ENCODE measurements around the gene GNG13.

DNA sequence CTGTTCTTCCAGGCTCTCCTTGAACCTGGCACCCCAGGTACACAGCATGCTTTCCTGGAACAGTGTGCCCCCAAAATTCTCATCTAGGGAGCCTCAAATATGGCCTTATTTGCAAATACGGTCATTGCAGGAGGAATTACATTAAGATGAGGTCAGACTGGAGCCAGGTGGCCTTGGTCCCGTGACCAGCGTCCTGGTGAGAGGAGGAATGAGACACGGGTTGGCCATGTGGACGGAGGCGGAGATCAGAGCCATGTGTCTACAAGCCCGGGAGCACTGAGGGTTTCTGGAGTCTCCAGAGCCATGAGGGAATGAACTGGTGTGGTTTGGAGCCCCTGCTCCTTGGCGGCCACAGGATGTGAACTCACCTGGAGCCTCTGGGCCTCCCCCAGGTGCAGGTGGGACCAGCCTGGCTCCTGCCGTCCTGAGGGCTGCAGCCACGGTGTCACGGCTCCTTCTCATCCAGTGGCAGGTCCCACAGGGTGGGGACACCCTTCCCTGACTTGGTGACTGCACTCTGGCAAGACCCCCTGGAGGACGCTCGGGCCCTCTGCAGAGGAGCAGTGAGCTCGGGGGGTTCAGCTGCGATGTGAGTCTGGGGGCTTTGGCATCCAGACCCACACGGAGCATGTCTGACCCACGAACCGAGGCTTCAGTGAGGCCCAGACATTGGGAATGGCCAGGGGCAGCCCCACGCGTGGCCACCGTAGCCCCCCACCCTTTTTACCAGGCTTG is 21.8 kb upstream of the GNG13 start:
- no peak for TF ChIP-seq CTCF (conservative IDR thresholded peaks at IDR 0.05; ENCODE audit: low read depth, low read length)
- no peak for TF ChIP-seq MAFK (IDR thresholded peaks at IDR 0.05; ENCODE audit: low read depth, low read length)
- TF ChIP-seq BHLHE40 (IDR thresholded peaks at IDR 0.05; ENCODE audit: low read depth, low read length): no peak
- TF ChIP-seq POLR2A (IDR thresholded peaks at IDR 0.05; ENCODE audit: low read depth, low read length): no peak
- TF ChIP-seq RCOR1 (IDR thresholded peaks at IDR 0.05; ENCODE audit: insufficient replicate concordance, low read length): no peak
- no peak for TF ChIP-seq USF2 (IDR thresholded peaks at IDR 0.05; ENCODE audit: low read depth, low read length)
- no peak for TF ChIP-seq ELK1 (IDR thresholded peaks at IDR 0.05; ENCODE audit: borderline replicate concordance, low read depth, low read length)
- TF ChIP-seq RFX5 (IDR thresholded peaks at IDR 0.05; ENCODE audit: low read depth, low read length): no peak

Measured in IMR-90 (cell line).